PC-9 (cell line): ENCODE data around the gene CECR2.

Source experiments
- CTCF ChIP-seq: fragments of 200-600 bp; sonication (generic); conservative IDR thresholded peaks from 2 replicates; pipeline ENCODE4 v1.6.1; 2017; ENCODE audit warnings: mixed run types, antibody characterized with exemption, mild to moderate bottlenecking, moderate library complexity
- EZH2 ChIP-seq: fragments of 200-600 bp; sonication (generic); IDR thresholded peaks from 2 replicates; pipeline ENCODE4 v1.8.0; 2017; ENCODE audit warnings: antibody characterized with exemption, low read depth

GRCh38 chr22:17537155-17537554, 167.9 kb downstream of the CECR2 start:
- TF ChIP-seq CTCF (no peak), EZH2 (no peak)
